ENCODE data around the gene RBFOX2. TPM values are rescaled to one million over a fixed set of nuclear protein-coding genes. Genes with fewer than 3 reads are reported as not detected.

Gene RBFOX2
- polyA plus RNA-seq, 1 of the 3 experiments (the other 2 are of a cell fraction): 115 TPM

GRCh38 chr22:35879351-35879750 is 149.3 kb downstream of the RBFOX2 start:
- no peak overlapping the region for H3K4me3 ChIP-seq (ENCODE audit: low read depth in 2 of 2, low read length in 1 of 2)
- H3K79me2 ChIP-seq (ENCODE audit: insufficient read depth): peaks cover 93% of the 10 kb centered on the region

More at GRCh38 chr22:35879351-35879750, 149.3 kb downstream of the RBFOX2 start:
- no peak overlapping the region for H2AFZ ChIP-seq (ENCODE audit: low read depth)
- H3K9me2 ChIP-seq: no peaks in the 10 kb centered on the region
- POLR2A ChIA-PET: no interaction called here
- WGBS (ENCODE audit: low lambda C conversion rate): 100% methylated on average over 2 of the region's 2 CpGs
- H3K9ac ChIP-seq: no peak overlapping the region
- H3K27me3 ChIP-seq (ENCODE audit: insufficient read depth): no peaks in the 10 kb centered on the region
- DNase-seq: no peak
- no peaks in the 10 kb centered on the region for H3K36me3 ChIP-seq (replicated peaks in 1 of 2; ENCODE audit: control insufficient read depth in 1 of 2, insufficient read depth in 2 of 2, low read length in 1 of 2)
- TF ChIP-seq TCF12 (IDR thresholded peaks at IDR 0.05): no peak
- no peak for TF ChIP-seq REST (IDR thresholded peaks at IDR 0.05; ENCODE audit: low read depth, low read length)
- TF ChIP-seq MAX (IDR thresholded peaks at IDR 0.05; ENCODE audit: low read depth): no peak
- no peak for TF ChIP-seq RAD21 (IDR thresholded peaks at IDR 0.05; ENCODE audit: low read length)
- no peak for TF ChIP-seq RXRA (IDR thresholded peaks at IDR 0.05; ENCODE audit: borderline replicate concordance, low read depth)
- TF ChIP-seq PBX3 (IDR thresholded peaks at IDR 0.05): no peak
- no peak for TF ChIP-seq SIN3A (IDR thresholded peaks at IDR 0.05; ENCODE audit: borderline replicate concordance, low read depth, low read length)
- no peak for TF ChIP-seq CTCF (IDR thresholded peaks at IDR 0.05)
- TF ChIP-seq ELF1 (IDR thresholded peaks at IDR 0.05): no peak
- TF ChIP-seq MEF2A (IDR thresholded peaks at IDR 0.05; ENCODE audit: borderline replicate concordance, low read depth): no peak
- TF ChIP-seq CHD2 (IDR thresholded peaks at IDR 0.05; ENCODE audit: low read length, partially characterized antibody): no peak
- no peak for TF ChIP-seq GABPA (IDR thresholded peaks at IDR 0.05; ENCODE audit: low read depth)
- TF ChIP-seq EZH2phosphoT487 (IDR thresholded peaks at IDR 0.05; ENCODE audit: borderline replicate concordance, low read depth): no peak
- TF ChIP-seq JUND (IDR thresholded peaks at IDR 0.05): no peak
- no peak for TF ChIP-seq POLR2AphosphoS5 (IDR thresholded peaks at IDR 0.05; ENCODE audit: low read depth, low read length)
- TF ChIP-seq YY1 (IDR thresholded peaks at IDR 0.05; ENCODE audit: low read depth): no peak
- no peak for TF ChIP-seq FOXJ3 (CRISPR knock-in tag; IDR thresholded peaks at IDR 0.05)
- no peak for TF ChIP-seq GATA2 (CRISPR knock-in tag; IDR thresholded peaks at IDR 0.05)
- H3K9me3 ChIP-seq: no peaks in the 10 kb centered on the region
- peaks cover 97% of the 10 kb centered on the region for H4K20me1 ChIP-seq (ENCODE audit: insufficient read depth)
- peaks cover 13 to 20% of the 10 kb centered on the region in 2 experiments for H3K4me1 ChIP-seq (ENCODE audit: control insufficient read depth in 1 of 2, insufficient read depth in 2 of 2, low read depth in 1 of 2, low read length in 1 of 2)
- peaks cover 23% of the 10 kb centered on the region for H3F3A ChIP-seq (replicated peaks; ENCODE audit: insufficient read depth)
- CTCF ChIA-PET: interaction anchor here (0.9 to 1.7 kb wide), 4 partner anchors 10 to 187 kb away, joined by 3 to 5 read pairs (median 3); no protein-coding TSS in a partner anchor
- H3K27ac ChIP-seq (ENCODE audit: low read depth in 2 of 2, low read length in 1 of 2): no peak overlapping the region
- H3K4me2 ChIP-seq: no peak overlapping the region
